Skeletal muscle tissue (tissue), 4 donors: ENCODE results near the gene MAN2A1. TPM values are rescaled to one million over a fixed set of nuclear protein-coding genes. Genes with fewer than 3 reads are reported as not detected.

Experiments
- H3K27ac ChIP-seq: one replicate; pipeline ENCODE4 v1.7.0; 2013; ENCODE audit warnings: mild to moderate bottlenecking, low read depth, low read length, inconsistent platforms
- H3K27me3 ChIP-seq, 3 donors: one replicate each; pipeline ENCODE4 v1.7.0; 2013; ENCODE audit warnings: low read length in 3 of 3; ENCODE audit not compliant: control insufficient read depth in 3 of 3, insufficient read depth in 3 of 3
- H3K36me3 ChIP-seq, 3 donors: one replicate each; pipeline ENCODE4 v1.7.0; 2013; ENCODE audit warnings: low read length in 3 of 3; ENCODE audit not compliant: control insufficient read depth in 3 of 3, insufficient read depth in 3 of 3
- H3K4me1 ChIP-seq, 3 donors: one replicate each; pipeline ENCODE4 v1.7.0; 2013; ENCODE audit warnings: low read length in 3 of 3, mild to moderate bottlenecking in 3 of 3; ENCODE audit not compliant: control insufficient read depth in 3 of 3, insufficient read depth in 3 of 3
- H3K4me3 ChIP-seq, 3 donors: one replicate each; pipeline ENCODE4 v1.7.0; 2013; ENCODE audit warnings: low read length in 3 of 3
- H3K9ac ChIP-seq, 3 donors: one replicate each; pipeline ENCODE4 v1.7.0; 2013; ENCODE audit warnings: low read length in 3 of 3, mild to moderate bottlenecking in 3 of 3, moderate library complexity in 2 of 3, low read depth in 1 of 3
- H3K9me3 ChIP-seq, 3 donors: one replicate each; pipeline ENCODE4 v1.7.0; 2013; ENCODE audit warnings: low read length in 3 of 3; ENCODE audit not compliant: control insufficient read depth in 3 of 3
- total RNA-seq: library from RNA; depleted of rRNA; stranded (reverse); fragments of >200 nt; gene quantifications from one replicate; pipeline ENCODE4 v1.2.3, GENCODE V29; 2014
- donor health status: Osteomylitis.

Gene MAN2A1
- total RNA-seq, 1 donor from 2014 or later = 81.4 TPM

DNA sequence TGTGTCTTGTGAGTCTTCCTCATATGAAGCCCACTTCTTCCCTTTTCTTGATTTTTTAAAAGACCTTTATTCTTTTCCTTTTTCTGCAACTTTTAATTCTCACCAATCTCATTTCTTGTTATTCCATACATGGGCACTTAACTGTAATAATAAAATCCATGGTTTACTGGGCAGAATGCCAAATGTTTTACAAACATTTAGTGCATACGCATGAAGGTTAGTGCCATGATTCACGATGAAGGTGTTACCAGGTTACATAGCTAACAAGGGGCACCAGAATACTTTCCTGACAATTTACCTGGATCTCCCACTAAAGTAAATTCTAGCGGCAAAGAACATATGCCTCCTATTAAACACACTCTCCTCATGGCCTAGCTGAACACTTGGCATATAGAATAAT is 28.5 kb downstream of the MAN2A1 start:
- no peaks in the 10 kb centered on the region for H3K9me3 ChIP-seq
- H3K27me3 ChIP-seq = no peaks in the 10 kb centered on the region
- H3K36me3 ChIP-seq = no peaks in the 10 kb centered on the region
- H3K27ac ChIP-seq = no peak overlapping the region
- peaks cover 6 to 13% (median 11%) of the 10 kb centered on the region in 3 donors for H3K4me1 ChIP-seq
- no peak overlapping the region for H3K4me3 ChIP-seq
- H3K9ac ChIP-seq = no peak overlapping the region

DNA sequence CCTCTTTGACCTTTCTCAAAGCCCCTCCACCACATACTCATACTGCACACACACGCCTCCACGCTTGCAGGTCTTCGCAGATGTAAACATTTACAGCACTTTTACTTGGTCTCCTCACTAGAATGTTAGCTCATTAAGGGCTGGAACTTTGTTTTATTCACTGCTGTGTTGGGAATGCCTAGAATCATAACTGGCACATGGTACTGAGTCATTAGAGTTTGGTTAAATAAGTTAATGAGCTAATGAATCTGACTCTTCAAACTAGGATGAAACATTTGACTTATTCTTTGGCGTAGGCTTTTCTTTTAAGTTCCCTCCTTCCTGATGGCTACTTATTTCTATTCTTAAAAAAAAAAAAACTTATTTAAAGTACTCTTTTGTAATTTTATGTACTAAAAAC is 28.9 kb downstream of the MAN2A1 start:
- Histone ChIP-seq H3K4me3 (no peak overlapping the region), H3K27me3 (no peaks in the 10 kb centered on the region), H3K27ac (no peak overlapping the region), H3K36me3 (no peaks in the 10 kb centered on the region), H3K4me1 (peaks cover 6 to 12% (median 8%) of the 10 kb centered on the region in 3 donors), H3K9ac (no peak overlapping the region), H3K9me3 (no peaks in the 10 kb centered on the region)

DNA sequence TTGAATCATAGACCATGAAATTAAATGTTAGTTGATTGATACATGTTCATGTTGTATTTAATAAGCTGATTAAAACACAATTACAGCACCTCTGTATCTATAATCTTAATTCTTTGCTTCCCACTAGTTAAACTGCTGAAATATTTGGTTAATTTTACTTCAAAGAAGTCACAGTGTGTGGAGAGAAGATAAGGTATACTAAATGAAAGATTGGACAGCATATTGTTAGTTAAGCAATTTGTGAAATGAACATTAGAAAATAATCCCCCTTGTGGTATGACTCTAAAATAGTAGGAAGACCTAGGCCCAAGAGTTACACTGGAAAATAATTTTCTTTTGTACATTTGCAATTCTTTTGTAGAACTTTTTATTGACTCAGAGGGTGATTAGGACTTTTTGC is 30.3 kb downstream of the MAN2A1 start:
- Histone ChIP-seq H3K27ac (no peak overlapping the region), H3K4me3 (no peak overlapping the region), H3K36me3 (no peaks in the 10 kb centered on the region), H3K9ac (no peak overlapping the region), H3K9me3 (no peaks in the 10 kb centered on the region), H3K4me1 (peaks cover 0 to 2% (median under 1%) of the 10 kb centered on the region in 3 donors), H3K27me3 (no peaks in the 10 kb centered on the region)

DNA sequence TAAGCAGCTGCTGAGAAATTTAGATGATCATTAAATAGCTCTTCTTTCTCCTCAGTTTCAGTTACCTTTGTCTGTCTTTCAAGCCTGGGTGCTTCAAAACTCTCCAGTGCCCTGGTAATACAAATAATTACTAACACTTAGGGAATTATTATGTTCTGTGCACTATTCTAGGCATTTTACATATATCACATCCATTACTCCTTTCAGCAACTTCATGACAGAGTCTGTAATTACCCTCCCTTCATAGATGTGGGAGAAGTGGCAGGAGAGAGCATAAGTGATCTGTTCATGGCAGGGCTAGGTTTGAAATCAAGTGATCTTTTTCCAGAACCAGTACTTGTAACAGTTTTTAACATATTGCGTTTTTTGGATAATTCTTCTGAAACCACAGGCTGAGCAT is 32.0 kb downstream of the MAN2A1 start:
- H3K4me1 ChIP-seq = no peaks in the 10 kb centered on the region
- H3K9me3 ChIP-seq = no peaks in the 10 kb centered on the region
- H3K4me3 ChIP-seq = no peak overlapping the region
- no peak overlapping the region for H3K27ac ChIP-seq
- H3K9ac ChIP-seq = no peak overlapping the region
- H3K36me3 ChIP-seq = no peaks in the 10 kb centered on the region
- no peaks in the 10 kb centered on the region for H3K27me3 ChIP-seq

DNA sequence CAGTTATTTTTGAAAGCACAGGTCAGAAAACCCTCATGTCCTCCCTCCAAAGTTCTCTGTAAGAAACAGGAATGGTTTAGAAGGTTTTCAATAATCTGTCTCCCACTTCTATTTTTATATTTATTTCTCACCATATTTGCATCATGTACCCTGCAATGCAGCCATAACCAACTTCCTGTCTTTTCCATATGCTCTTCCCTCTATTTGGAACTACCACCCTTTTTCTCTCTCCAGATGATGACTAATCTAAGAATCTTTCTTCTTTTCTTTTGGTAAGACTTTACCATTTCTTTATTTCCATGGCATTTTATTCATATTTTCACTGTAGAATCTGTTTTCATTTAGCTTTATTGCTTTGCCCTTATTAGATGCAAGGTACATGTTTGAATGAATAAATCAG is 33.9 kb downstream of the MAN2A1 start:
- Histone ChIP-seq H3K4me3 (no peak overlapping the region), H3K27me3 (no peaks in the 10 kb centered on the region), H3K4me1 (no peaks in the 10 kb centered on the region), H3K27ac (no peak overlapping the region), H3K9ac (no peak overlapping the region), H3K36me3 (no peaks in the 10 kb centered on the region), H3K9me3 (no peaks in the 10 kb centered on the region)

DNA sequence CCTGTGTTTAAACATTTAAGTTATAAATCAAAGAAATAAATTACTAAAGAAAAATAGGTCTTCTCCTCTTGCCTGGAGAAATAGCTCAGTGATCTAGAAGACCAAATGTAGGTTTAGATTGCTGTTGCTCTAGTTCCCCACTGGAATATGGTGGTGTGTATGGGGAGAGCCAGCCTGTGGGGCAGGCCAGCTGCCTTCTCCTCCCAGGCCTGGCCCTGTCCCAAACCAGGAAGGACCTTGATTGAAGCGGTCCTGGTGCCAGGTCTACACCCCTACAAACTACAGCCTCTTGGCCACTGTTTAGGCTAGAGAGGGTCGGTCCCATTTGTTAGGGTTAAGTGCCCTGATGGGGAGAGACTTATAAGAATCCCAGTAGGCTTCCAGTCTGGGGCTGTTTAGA is 35.4 kb downstream of the MAN2A1 start:
- no peak overlapping the region for H3K27ac ChIP-seq
- no peaks in the 10 kb centered on the region for H3K27me3 ChIP-seq
- no peaks in the 10 kb centered on the region for H3K4me1 ChIP-seq
- no peaks in the 10 kb centered on the region for H3K36me3 ChIP-seq
- no peak overlapping the region for H3K4me3 ChIP-seq
- H3K9me3 ChIP-seq = no peaks in the 10 kb centered on the region
- no peak overlapping the region for H3K9ac ChIP-seq

DNA sequence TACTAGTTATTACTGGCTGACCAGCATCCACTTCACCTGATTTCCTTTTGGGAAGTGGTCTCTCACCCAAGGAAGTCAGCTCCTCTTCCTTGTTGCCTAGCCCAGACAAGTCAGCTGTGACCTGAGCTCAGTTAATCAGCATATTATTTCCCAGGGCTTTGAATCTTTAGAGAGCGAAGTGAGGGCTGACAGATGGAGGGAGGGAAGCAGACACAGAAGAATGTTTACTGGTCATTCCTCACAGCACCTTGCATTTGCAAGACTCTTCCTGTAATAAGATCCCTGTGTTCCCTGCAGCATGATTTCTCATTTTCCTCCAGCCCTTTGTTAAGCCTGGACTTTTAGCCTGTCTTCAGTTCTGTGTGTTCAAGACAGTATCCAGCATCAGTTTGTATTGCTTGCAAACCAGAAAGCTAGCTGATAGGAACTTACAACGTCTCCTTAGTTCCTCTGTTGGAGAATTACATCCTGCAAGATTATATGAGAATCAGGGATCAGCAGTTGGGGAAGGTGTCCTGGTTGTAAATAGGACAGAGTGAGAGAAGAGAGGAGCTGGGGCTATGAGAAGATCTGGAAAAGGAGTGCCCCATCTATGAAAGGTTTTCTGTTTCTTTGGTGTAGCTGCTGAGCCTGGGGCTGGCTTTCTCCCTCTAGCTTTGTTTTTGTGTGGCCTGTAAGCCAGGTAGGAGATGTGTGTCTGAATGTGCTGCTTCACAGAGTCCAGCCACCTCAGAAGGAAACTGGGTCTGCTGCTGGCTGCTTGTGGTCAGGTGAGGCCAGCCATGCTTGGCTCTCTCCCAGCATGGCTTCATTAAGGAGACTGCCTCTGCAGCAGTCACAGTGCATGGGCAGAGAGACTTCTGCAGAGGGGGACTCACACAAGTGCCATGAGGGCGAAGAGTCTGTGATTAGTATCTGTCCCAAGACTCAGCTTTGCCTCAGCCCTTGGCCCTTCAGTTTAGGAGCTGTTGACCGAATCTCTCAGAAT is 50.3 kb downstream of the MAN2A1 start:
- no peaks in the 10 kb centered on the region for H3K27me3 ChIP-seq
- no peaks in the 10 kb centered on the region for H3K36me3 ChIP-seq
- peaks cover 12 to 26% (median 26%) of the 10 kb centered on the region in 3 donors for H3K4me1 ChIP-seq
- peak overlapping the region; percentile 39 for H3K27ac ChIP-seq
- H3K4me3 ChIP-seq = no peak overlapping the region
- no peak overlapping the region for H3K9ac ChIP-seq
- H3K9me3 ChIP-seq = no peaks in the 10 kb centered on the region

DNA sequence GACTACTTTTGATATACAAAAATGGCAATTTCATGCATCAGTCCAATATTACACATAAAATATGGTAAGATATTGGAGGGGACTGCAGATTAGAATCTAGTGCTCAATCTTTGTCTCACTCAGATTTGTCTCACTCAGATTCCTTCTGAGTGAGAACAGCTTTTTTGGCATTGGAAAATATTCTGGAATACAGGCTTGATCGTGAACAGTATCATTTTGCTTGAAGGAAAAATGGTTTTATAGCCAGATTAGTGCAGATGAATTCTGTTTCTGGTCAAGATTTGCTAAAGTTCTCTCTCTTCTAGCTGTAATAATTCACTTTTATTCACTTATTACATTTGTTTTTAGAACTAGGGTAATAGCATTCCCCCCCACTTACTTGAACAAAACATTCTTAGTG is 51.2 kb downstream of the MAN2A1 start:
- Histone ChIP-seq H3K27ac (no peak overlapping the region), H3K27me3 (no peaks in the 10 kb centered on the region), H3K4me3 (no peak overlapping the region), H3K36me3 (no peaks in the 10 kb centered on the region), H3K9me3 (no peaks in the 10 kb centered on the region), H3K4me1 (peaks cover 12 to 26% (median 26%) of the 10 kb centered on the region in 3 donors), H3K9ac (no peak overlapping the region)

DNA sequence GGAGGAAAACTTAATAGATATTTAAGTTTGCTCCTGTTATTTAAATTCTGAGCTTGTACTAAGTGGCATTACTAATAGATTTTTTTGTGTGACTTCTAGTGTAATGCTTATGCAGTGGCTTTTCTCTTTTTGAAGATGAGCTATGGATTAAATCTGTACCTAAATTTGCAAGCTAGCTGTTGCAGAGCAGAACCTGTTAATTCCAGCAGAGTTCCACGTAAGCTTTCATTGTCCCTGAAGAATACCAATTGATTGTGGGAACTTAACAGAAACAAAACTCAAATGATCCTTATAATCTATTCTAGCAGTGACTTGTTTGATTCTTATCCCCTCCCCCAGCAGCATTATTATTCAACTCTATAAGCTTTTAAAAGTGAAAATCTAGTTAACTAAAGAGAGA is 51.7 kb downstream of the MAN2A1 start:
- Histone ChIP-seq H3K4me3 (no peak overlapping the region), H3K9ac (peak overlapping the region in 1 of 3 donors; percentile 17)

DNA sequence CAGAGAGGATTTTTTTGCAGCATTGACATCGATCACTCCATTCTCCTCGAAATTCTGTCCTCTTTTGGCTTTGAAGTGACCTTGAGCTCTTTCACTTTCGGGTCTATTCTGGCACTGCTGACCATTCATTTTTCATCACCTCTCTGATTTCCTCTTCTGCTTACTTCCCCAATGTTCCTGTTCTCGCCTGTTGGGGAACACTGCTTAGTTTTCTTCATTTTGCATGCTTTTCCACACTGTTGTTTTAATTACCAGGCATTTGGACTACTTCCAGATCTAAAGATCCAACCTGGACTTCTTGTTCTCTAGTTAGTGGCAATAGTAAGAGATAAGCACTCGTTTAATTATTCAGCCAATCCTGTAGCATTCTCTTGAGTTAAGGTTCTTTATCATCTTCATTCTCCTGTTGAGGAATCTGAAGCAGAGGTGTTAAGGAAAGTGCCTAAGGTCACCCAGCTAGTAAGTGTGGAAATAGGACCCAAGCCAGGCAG is 53.4 kb downstream of the MAN2A1 start:
- no peaks in the 10 kb centered on the region for H3K27me3 ChIP-seq
- peaks cover 12 to 26% (median 26%) of the 10 kb centered on the region in 3 donors for H3K4me1 ChIP-seq
- no peak overlapping the region for H3K27ac ChIP-seq
- H3K9me3 ChIP-seq = no peaks in the 10 kb centered on the region
- peak overlapping the region in 1 of 3 donors; percentile 41 for H3K4me3 ChIP-seq
- no peak overlapping the region for H3K9ac ChIP-seq
- no peaks in the 10 kb centered on the region for H3K36me3 ChIP-seq

More for the DNA sequence above, 51.7 kb downstream of the MAN2A1 start:
- no peaks in the 10 kb centered on the region for H3K9me3 ChIP-seq
- H3K27me3 ChIP-seq = no peaks in the 10 kb centered on the region
- H3K27ac ChIP-seq = no peak overlapping the region
- peaks cover 12 to 26% (median 26%) of the 10 kb centered on the region in 3 donors for H3K4me1 ChIP-seq
- H3K36me3 ChIP-seq = no peaks in the 10 kb centered on the region
